HepG2 (cell line): ENCODE results near the gene VIT. TPM values are rescaled to one million over a fixed set of nuclear protein-coding genes. Genes with fewer than 3 reads are reported as not detected.

Source experiments
- GTF3A ChIP-seq: sonication (generic); formaldehyde crosslinking; conservative IDR thresholded peaks from 2 replicates; pipeline ENCODE4 v1.4.0; 2020; ENCODE audit warnings: mild to moderate bottlenecking, missing genetic modification reagents
- JDP2 ChIP-seq: sonication (generic); formaldehyde crosslinking; IDR thresholded peaks from 2 replicates; pipeline ENCODE4 v1.8.1; 2022; ENCODE audit warnings: missing genetic modification reagents, borderline replicate concordance
- KAT7 ChIP-seq: IDR thresholded peaks from 2 replicates; pipeline ENCODE4 v1.6.1; 2018; ENCODE audit warnings: borderline replicate concordance, missing compliant biosample characterization
- PRDM4 ChIP-seq: sonication (generic); formaldehyde crosslinking; IDR thresholded peaks from 2 replicates; pipeline ENCODE4 v1.9.0; 2021; ENCODE audit warnings: missing genetic modification reagents, borderline replicate concordance
- STAT6 ChIP-seq: sonication (generic); formaldehyde crosslinking; IDR thresholded peaks from 2 replicates; pipeline ENCODE4 v1.4.0; 2020; ENCODE audit warnings: missing genetic modification reagents, mild to moderate bottlenecking, borderline replicate concordance
- TEAD2 ChIP-seq: sonication (generic); formaldehyde crosslinking; IDR thresholded peaks from 2 replicates; pipeline ENCODE4 v1.9.0; 2021; ENCODE audit warnings: missing genetic modification reagents
- TEAD3 ChIP-seq: optimal IDR thresholded peaks from 2 replicates; pipeline ENCODE3; 2016; ENCODE audit warnings: borderline replicate concordance
- TFDP2 ChIP-seq: sonication (generic); formaldehyde crosslinking; IDR thresholded peaks from 2 replicates; pipeline ENCODE4 v1.4.0; 2020; ENCODE audit warnings: missing genetic modification reagents
- ZNF207 ChIP-seq: fragments of 450-650 bp; IDR thresholded peaks from 2 replicates; pipeline ENCODE4 v1.6.1; 2016; ENCODE audit warnings: antibody characterized with exemption, borderline replicate concordance
- ZNF24 ChIP-seq: fragments of 450-650 bp; IDR thresholded peaks from 2 replicates; pipeline ENCODE4 v1.6.1; 2017; ENCODE audit warnings: antibody characterized with exemption, mild to moderate bottlenecking
- ZNF260 ChIP-seq: sonication (generic); formaldehyde crosslinking; IDR thresholded peaks from 2 replicates; pipeline ENCODE4 v1.4.0; 2020; ENCODE audit warnings: missing genetic modification reagents, low read depth, mild to moderate bottlenecking, borderline replicate concordance
- ZNF572 ChIP-seq: sonication (generic); formaldehyde crosslinking; IDR thresholded peaks from 2 replicates; pipeline ENCODE4 v1.5.1; 2020; ENCODE audit warnings: mild to moderate bottlenecking, missing genetic modification reagents
- ZNF644 ChIP-seq: IDR thresholded peaks from 2 replicates; pipeline ENCODE4 v1.6.1; 2016; ENCODE audit warnings: low read depth
- ZNF687 ChIP-seq: sonication (generic); formaldehyde crosslinking; IDR thresholded peaks from 2 replicates; pipeline ENCODE4 v1.5.1; 2020; ENCODE audit warnings: mild to moderate bottlenecking, missing genetic modification reagents, moderate library complexity
- ZNF788 ChIP-seq: sonication (generic); formaldehyde crosslinking; IDR thresholded peaks from 2 replicates; pipeline ENCODE4 v1.5.0; 2020; ENCODE audit warnings: mild to moderate bottlenecking, missing genetic modification reagents, borderline replicate concordance
- polyA plus RNA-seq, 8 experiments: library from polyadenylated mRNA; depleted of rRNA in 3 of 8; stranded (reverse) in 7 of 8; unstranded in 1 of 8; fragments of >200 nt; fragmentation: Illumina TruSeq in 4 of 8; extraction: Trizol in 4 of 8; gene quantifications; 2 replicates each; pipeline versions ENCODE4 v1.2.1 to v1.2.3, GENCODE V29; 2011 to 2016; ENCODE audit warnings: low read depth in 4 of 8, missing spikeins in 1 of 8, mixed read lengths in 1 of 8; ENCODE audit not compliant: insufficient read depth in 1 of 8
- total RNA-seq, 5 experiments: library from RNA; depleted of rRNA; stranded (reverse); fragments of >200 nt; fragmentation: Illumina TruSeq; extraction: Trizol; gene quantifications; 2 replicates each; pipeline ENCODE4 v1.2.3, GENCODE V29; 2016; ENCODE audit warnings: low read depth in 1 of 5
- TF ChIP-seq, protein P1 (sequence below): sonication (generic); formaldehyde crosslinking; IDR thresholded peaks from 2 replicates; pipeline ENCODE4 v1.8.1; 2023; ENCODE audit warnings: mild to moderate bottlenecking, moderate library complexity, missing genetic modification reagents
- TF ChIP-seq, protein P2 (sequence below): IDR thresholded peaks from 2 replicates; pipeline ENCODE4 v1.6.1; 2016; ENCODE audit warnings: missing compliant biosample characterization, missing genetic modification reagents, borderline replicate concordance

Gene VIT
- total and polyA plus RNA-seq, 2 of the 13 experiments (the other 11 are each of a cell fraction or from before 2014, with no cell fraction given): not detected

DNA sequence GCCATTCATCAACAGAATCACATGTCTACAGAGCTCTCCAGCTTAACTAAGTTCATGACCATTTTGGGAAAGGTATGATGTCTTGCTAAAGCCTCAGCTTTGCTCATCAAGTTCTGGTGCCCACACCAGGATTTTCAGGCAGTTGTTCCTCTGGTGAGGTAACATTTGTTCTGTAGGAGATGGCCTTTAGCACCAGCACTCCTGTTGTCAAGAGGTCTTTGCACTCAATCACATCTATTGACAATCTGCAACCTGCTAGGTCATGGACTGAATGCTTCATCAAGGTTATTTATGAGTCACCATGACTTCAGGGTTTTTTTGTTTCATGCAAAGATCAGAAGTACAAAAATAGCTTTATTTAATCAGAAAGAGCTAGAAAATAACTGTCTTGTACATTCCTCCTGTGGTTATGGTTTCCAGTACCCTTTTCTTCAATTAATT, 36.6 kb upstream of the VIT start (continued):
- TF ChIP-seq PRDM4 (CRISPR knock-in tag) (no peak), TEAD3 (CRISPR knock-in tag) (peak; percentile 90), ZNF788 (CRISPR knock-in tag) (no peak), ZNF207 (no peak), TFDP2 (CRISPR knock-in tag) (no peak), GTF3A (CRISPR knock-in tag) (no peak), KAT7 (CRISPR knock-in tag) (no peak), STAT6 (CRISPR knock-in tag) (no peak), ZNF24 (no peak; the same call in 1 of the 2 replicates), ZNF644 (CRISPR knock-in tag) (peak; percentile 93), ZNF260 (CRISPR knock-in tag) (no peak), ZNF687 (CRISPR knock-in tag) (no peak), TEAD2 (no peak), ZNF572 (CRISPR knock-in tag) (no peak), JDP2 (CRISPR knock-in tag) (no peak)
- TF ChIP-seq, protein P1, sequence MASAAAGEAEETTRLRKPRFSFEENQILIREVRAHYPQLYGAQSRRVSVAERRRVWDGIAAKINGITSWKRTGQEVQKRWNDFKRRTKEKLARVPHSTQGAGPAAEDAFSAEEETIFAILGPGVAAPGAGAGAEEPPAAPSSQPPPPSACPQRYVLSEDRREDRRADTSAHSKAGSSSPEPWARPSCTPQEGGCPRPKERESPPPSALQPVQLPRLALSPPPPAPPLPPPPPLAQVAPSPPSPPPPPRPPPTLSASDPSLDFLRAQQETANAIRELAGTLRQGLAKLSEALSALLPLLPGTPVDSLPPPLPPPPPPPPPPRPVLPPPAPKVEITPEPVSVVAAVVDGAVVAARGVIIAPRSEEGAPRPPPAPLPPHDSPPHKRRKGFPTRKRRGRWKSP (CRISPR knock-in tag): no peak
- TF ChIP-seq, protein P2, sequence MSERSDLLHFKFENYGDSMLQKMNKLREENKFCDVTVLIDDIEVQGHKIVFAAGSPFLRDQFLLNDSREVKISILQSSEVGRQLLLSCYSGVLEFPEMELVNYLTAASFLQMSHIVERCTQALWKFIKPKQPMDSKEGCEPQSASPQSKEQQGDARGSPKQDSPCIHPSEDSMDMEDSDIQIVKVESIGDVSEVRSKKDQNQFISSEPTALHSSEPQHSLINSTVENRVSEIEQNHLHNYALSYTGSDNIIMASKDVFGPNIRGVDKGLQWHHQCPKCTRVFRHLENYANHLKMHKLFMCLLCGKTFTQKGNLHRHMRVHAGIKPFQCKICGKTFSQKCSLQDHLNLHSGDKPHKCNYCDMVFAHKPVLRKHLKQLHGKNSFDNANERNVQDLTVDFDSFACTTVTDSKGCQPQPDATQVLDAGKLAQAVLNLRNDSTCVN (CRISPR knock-in tag): no peak; the same call in 1 of the 2 replicates
